Astrocyte (in vitro differentiated cells and primary cell): ENCODE measurements around the gene MORN1.
"Not testable (repeated sequence)": the region's sequence is repeated elsewhere in the genome, so short reads cannot be mapped to it uniquely, and the experiment has no call there.

Source experiments
- CTCF ChIP-seq: IDR thresholded peaks from 2 replicates; pipeline ENCODE4 v1.5.1; 2011; ENCODE audit warnings: low read depth, mild to moderate bottlenecking, inconsistent platforms, low read length, moderate library complexity; ENCODE audit not compliant: insufficient read depth
- EZH2 ChIP-seq: IDR thresholded peaks from 2 replicates; pipeline ENCODE4 v1.6.1; 2012; ENCODE audit warnings: mild to moderate bottlenecking, low read length, inconsistent platforms; ENCODE audit not compliant: insufficient read depth

- not testable (repeated sequence) for TF ChIP-seq CTCF, EZH2
These were observed 49.0 kb upstream of the MORN1 start for GRCh38 chr1:2440346-2440745.
